ENCODE results near the gene EFNB2. TPM values are rescaled to one million over a fixed set of nuclear protein-coding genes. Genes with fewer than 3 reads are reported as not detected.

The EFNB2 gene
- total RNA-seq, 2 experiments from 2014 or later = 0.25 to 0.51 TPM

- no peaks in the 10 kb centered on the region for H3K36me3 ChIP-seq (ENCODE audit: insufficient read depth, low read length)
- intact Hi-C loops (cut with micrococcal nuclease; ENCODE audit: unreplicated experiment) = no loop called here
- ChIA-PET CTCF (ENCODE audit: unreplicated experiment) (no interaction called here), POLR2A (interaction anchor here (0.5 kb wide), 1 partner anchor 215 kb away, joined by 3 read pairs; no protein-coding TSS in a partner anchor)
- no peak for TF ChIP-seq EZH2phosphoT487 (IDR thresholded peaks at IDR 0.05; ENCODE audit: borderline replicate concordance, low read depth, low read length)
- TF ChIP-seq CTCF (conservative IDR thresholded peaks at IDR 0.05; ENCODE audit: low read length) = no peak
- no peak overlapping the region for H2AFZ ChIP-seq (ENCODE audit: low read length)
- no peaks in the 10 kb centered on the region for H4K20me1 ChIP-seq (ENCODE audit: insufficient read depth, low read length)
- H3K9me2 ChIP-seq (ENCODE audit: insufficient read depth, low read length) = no peaks in the 10 kb centered on the region
- H3K4me2 ChIP-seq (ENCODE audit: low read length) = no peak overlapping the region
- no peak for DNase-seq (ENCODE audit: low spot score)
- no TSS peak for BruUV-seq (replicated peaks)
- H3K4me3 ChIP-seq (ENCODE audit: low read depth, low read length, poor library complexity, severe bottlenecking) = no peak overlapping the region
- H3K4me1 ChIP-seq (ENCODE audit: insufficient read depth, low read length, poor library complexity, severe bottlenecking) = no peaks in the 10 kb centered on the region
- no peak overlapping the region for H3K27ac ChIP-seq (ENCODE audit: low read depth, low read length, poor library complexity, severe bottlenecking)
- H3K9me3 ChIP-seq (ENCODE audit: low read length) = no peaks in the 10 kb centered on the region
- no peaks in the 10 kb centered on the region for H3K79me2 ChIP-seq (ENCODE audit: insufficient read depth, low read depth, low read length)
These were observed 44.7 kb downstream of the EFNB2 start for GRCh38 chr13:106490569-106491321.

GRCh38 chr13:106489849-106490568, 45.5 kb downstream of the EFNB2 start:
- intact Hi-C loops (cut with micrococcal nuclease; ENCODE audit: unreplicated experiment) = no loop called here
- H3K9me3 ChIP-seq (ENCODE audit: low read length) = no peaks in the 10 kb centered on the region
- CTCF ChIA-PET (ENCODE audit: unreplicated experiment) = no interaction called here

More at GRCh38 chr13:106489849-106490568, 45.5 kb downstream of the EFNB2 start:
- Histone ChIP-seq H3K36me3 (ENCODE audit: insufficient read depth, low read length) (no peaks in the 10 kb centered on the region), H3K27ac (ENCODE audit: low read depth, low read length, poor library complexity, severe bottlenecking) (no peak overlapping the region), H3K4me3 (ENCODE audit: low read depth, low read length, poor library complexity, severe bottlenecking) (no peak overlapping the region), H4K20me1 (ENCODE audit: insufficient read depth, low read length) (no peaks in the 10 kb centered on the region), H3K79me2 (ENCODE audit: insufficient read depth, low read depth, low read length) (no peaks in the 10 kb centered on the region), H3K4me2 (ENCODE audit: low read length) (no peak overlapping the region), H3K4me1 (ENCODE audit: insufficient read depth, low read length, poor library complexity, severe bottlenecking) (no peaks in the 10 kb centered on the region), H2AFZ (ENCODE audit: low read length) (no peak overlapping the region), H3K9me2 (ENCODE audit: insufficient read depth, low read length) (no peaks in the 10 kb centered on the region)
- POLR2A ChIA-PET = interaction anchor here (0.5 kb wide), 1 partner anchor 216 kb away, joined by 3 read pairs; no protein-coding TSS in a partner anchor
- BruUV-seq (replicated peaks) = no TSS peak
- DNase-seq (ENCODE audit: low spot score) = no peak
- no peak for TF ChIP-seq EZH2phosphoT487 (IDR thresholded peaks at IDR 0.05; ENCODE audit: borderline replicate concordance, low read depth, low read length)
- TF ChIP-seq CTCF (conservative IDR thresholded peaks at IDR 0.05; ENCODE audit: low read length) = no peak
